Neuron (in vitro differentiated cells): ENCODE data around the gene CHAF1A.

Source experiments
- H2AFZ ChIP-seq: one replicate; pipeline ENCODE4 v1.6.1; 2013; ENCODE audit warnings: low read depth, mild to moderate bottlenecking, inconsistent platforms, low read length, moderate library complexity
- H3K27me3 ChIP-seq: one replicate; pipeline ENCODE4 v1.6.1; 2013; ENCODE audit warnings: low read length; ENCODE audit not compliant: insufficient read depth
- H3K36me3 ChIP-seq: one replicate; pipeline ENCODE4 v1.6.1; 2013; ENCODE audit warnings: low read length; ENCODE audit not compliant: insufficient read depth
- H3K4me1 ChIP-seq: one replicate; pipeline ENCODE4 v1.6.1; 2013; ENCODE audit warnings: low read length; ENCODE audit not compliant: insufficient read depth
- H3K4me3 ChIP-seq: 2 replicates; pipeline ENCODE4 v1.5.1; 2013; ENCODE audit warnings: mild to moderate bottlenecking, low read length, moderate library complexity
- H3K9me3 ChIP-seq: one replicate; pipeline ENCODE4 v1.6.1; 2013; ENCODE audit warnings: low read length

Gene CHAF1A

GRCh38 chr19:4370418-4371041 is 31.9 kb upstream of the CHAF1A start:
- H3K9me3 ChIP-seq: no peaks in the 10 kb centered on the region
- H2AFZ ChIP-seq: no peak overlapping the region
- H3K4me1 ChIP-seq: peaks cover 31% of the 10 kb centered on the region
- H3K27me3 ChIP-seq: no peaks in the 10 kb centered on the region
- peaks cover 9% of the 10 kb centered on the region for H3K36me3 ChIP-seq
- no peak overlapping the region for H3K4me3 ChIP-seq

DNA sequence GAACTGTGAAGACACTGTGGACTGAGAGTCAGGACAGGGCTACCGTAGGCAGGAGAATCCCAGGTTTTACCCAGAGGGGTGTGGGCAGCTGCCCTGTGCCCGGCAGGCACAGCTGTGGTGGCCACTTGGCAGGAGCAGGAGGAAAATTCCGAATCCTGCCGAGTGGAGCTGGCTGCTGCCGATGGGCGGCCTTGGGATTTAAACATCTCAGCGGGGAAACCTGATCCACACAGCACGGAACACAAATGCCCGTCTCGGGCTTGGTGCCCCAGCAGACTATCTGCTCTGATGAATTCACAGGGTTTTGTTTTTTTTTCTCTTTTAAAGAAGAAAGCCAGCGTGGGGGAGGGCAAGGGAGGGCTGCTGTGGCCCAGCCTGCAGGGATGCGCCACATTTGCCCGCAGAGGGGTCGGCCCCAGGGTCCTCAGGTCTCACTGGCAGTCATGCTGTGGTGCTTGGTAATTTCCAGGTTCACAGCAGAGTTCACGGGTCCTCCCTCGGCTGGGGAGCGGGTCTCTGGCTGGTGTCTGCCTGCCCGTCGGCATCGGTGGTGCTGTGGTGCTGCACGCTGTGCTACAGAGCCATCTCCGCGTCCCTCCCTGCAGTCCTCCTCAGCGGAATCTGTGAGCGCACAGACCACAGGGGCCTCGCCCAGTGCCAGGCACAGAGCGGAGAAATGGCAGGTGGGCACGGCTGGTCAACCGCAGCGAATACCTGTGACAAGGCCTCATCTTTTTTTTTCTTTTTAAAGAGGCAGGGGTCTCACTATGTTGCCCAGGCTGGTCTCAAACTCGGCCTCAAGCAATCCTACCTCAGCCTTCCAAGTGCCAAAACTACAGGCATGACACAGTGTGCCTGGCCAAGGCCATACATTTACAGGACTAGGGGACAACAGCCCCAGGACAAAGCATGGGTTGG is 30.9 kb upstream of the CHAF1A start:
- Histone ChIP-seq H3K4me3 (no peak overlapping the region), H3K27me3 (no peaks in the 10 kb centered on the region), H3K9me3 (no peaks in the 10 kb centered on the region), H3K4me1 (peaks cover 40% of the 10 kb centered on the region), H2AFZ (no peak overlapping the region), H3K36me3 (peaks cover 2% of the 10 kb centered on the region)

DNA sequence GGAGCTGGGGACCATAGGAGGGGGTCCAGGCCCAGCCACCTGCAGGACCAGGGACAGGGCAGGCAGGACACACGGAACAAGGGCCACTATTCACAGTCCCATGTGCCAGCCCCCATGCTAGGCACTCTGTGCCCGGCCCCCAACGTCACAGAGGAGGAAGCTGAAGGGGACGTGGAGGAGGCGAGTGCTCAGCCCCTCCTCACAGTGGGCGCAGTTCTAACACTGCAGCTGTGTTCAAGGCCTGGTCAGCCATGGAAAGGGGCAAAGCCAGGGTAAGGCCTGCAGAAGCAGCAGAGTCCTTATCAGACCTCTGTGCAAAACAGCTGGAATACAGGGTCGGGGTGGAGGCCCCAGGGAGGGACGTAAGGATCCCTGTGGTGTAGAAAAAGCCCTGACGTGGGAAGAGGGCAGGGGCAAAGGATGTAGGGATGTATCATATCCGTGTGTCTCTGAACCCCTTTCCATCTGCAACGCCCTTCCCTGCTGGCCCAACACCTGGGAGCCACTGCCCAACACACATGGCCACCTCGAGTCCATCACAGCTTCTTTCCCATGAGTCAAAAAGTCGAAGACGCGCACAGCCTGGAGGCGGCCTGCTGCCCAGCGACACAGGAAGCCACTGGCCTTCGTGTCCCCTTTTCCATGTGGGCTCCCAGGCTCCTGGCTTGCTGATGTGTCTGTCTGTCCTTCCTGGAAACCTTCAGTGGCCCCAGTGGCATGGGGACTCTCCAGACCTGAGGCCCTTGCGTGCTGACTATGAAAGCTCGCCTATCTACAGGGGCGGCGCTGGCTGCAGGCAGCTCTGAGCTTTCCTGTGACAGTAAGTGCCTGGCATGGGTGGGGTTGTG is 30.1 kb upstream of the CHAF1A start:
- Histone ChIP-seq H3K4me1 (peaks cover 45% of the 10 kb centered on the region), H3K27me3 (no peaks in the 10 kb centered on the region), H3K36me3 (no peaks in the 10 kb centered on the region), H2AFZ (no peak overlapping the region), H3K4me3 (no peak overlapping the region), H3K9me3 (no peaks in the 10 kb centered on the region)

- H3K4me3 ChIP-seq: no peak overlapping the region
- no peaks in the 10 kb centered on the region for H3K9me3 ChIP-seq
- H3K4me1 ChIP-seq: peaks cover 45% of the 10 kb centered on the region
- H3K36me3 ChIP-seq: peaks cover under 1% of the 10 kb centered on the region
- H2AFZ ChIP-seq: no peak overlapping the region
- no peaks in the 10 kb centered on the region for H3K27me3 ChIP-seq
Measured at GRCh38 chr19:4373013-4373367, 29.4 kb upstream of the CHAF1A start.

- Histone ChIP-seq H3K36me3 (peaks cover 1% of the 10 kb centered on the region), H3K9me3 (no peaks in the 10 kb centered on the region), H3K27me3 (no peaks in the 10 kb centered on the region), H3K4me1 (peaks cover 45% of the 10 kb centered on the region), H3K4me3 (no peak overlapping the region), H2AFZ (no peak overlapping the region)
Measured at GRCh38 chr19:4373601-4374497, 28.6 kb upstream of the CHAF1A start.

DNA sequence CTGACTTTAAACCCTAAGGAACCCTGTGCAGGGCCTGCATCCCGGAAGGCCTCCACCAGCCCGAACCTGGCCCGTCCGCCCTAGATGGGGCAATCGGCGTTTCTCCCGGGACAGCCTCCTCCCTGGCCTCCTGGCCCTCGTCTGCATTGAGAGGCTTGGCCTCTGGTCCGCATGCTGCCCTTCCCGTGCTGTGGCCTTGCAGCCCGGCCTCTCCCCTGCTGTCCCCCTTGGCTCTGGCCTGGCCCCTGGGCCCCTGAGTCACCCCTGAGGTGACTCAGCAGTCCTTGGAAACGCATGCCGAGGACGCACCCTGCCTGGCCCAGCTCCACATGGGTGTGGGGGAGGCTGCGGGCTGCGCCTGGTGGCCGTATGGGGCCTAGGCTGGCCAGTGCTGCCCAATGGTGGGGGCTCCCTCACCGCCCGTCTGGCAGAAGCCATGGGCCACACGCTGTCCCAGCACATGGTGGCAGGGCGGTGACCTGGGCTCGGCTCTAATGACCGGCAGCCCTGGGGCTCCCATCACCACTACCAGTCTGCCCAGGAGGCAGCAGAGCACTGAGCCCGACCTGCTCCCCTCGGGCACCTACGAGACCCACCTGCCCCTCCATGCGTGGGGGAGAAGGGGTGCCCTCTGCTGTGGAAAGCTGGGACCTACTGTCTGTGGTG is 27.8 kb upstream of the CHAF1A start:
- Histone ChIP-seq H3K36me3 (peaks cover 1% of the 10 kb centered on the region), H2AFZ (no peak overlapping the region), H3K4me3 (no peak overlapping the region), H3K4me1 (peaks cover 37% of the 10 kb centered on the region), H3K27me3 (no peaks in the 10 kb centered on the region), H3K9me3 (no peaks in the 10 kb centered on the region)

DNA sequence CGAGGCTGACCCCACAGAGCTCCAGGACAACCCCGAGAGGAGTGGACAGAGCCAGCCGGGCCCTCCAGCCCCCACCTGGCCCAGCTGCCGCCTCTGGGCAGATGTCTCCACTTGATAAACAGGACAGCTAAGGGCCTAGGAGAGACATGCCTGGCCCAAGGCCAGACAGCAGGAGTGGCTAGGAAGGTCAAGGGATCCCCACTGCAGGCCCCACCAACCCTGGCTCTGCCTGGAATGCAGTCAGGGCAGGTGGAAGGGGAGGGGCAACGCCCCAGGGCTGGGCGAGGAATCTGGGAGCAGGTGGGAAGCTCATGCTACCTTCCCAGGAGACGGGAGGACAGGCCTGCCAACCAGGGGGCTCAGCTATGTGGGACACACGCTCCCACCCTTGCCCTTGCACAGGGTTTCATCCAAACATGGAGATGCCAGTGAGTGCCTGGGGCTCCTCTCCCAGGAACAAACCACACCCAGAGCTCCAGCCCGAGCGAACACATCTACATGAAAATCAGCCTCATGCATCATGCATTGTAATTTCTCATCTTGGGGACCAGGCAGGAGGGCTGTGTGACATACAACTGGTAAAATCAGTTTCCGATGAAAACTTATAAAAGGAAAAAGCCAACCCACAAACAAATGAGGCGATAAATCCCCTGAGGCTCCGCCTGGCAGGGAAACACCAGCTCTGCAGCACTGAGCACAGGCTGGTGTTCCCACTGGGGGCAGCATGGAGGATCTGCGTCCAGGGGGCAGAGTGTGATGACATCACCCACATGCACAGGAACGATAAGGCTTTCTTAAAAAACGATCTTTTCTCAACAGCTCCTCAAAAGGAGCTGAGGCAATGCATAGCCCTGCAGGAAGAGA is 27.0 kb upstream of the CHAF1A start:
- Histone ChIP-seq H3K27me3 (no peaks in the 10 kb centered on the region), H3K4me1 (peaks cover 34% of the 10 kb centered on the region), H3K9me3 (no peaks in the 10 kb centered on the region), H3K4me3 (no peak overlapping the region), H3K36me3 (peaks cover 1% of the 10 kb centered on the region), H2AFZ (no peak overlapping the region)

DNA sequence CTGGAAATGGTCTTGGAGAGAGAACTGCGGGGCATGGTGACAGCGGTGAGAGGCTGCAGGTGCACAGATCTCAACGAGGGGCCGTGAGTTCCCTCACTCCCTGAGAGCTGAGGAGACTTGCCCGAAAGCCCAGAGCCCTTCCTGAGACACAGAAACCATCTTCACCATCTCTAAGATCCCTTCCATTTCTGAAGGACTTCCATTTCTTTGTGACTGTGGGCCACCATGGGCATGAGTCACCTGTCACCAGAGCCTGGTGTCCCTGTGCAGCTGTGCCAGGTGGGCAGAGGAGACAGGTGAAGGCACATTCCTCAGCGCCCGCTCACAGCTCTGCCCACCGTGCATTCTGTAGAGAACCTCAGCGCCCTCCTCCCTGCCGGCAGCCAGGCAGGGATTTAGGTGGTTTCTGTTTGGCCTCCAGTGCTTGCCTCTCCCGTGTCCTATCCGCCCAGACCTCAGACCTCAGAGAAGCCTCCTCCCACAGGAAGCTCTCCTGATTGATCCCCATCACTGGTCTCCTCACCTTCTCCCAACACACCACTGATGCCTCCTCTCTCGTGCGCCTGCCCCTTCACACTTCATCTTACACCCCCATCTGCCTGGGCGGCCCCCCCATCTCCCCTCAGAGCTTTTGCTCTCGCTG is 26.3 kb upstream of the CHAF1A start:
- Histone ChIP-seq H3K36me3 (peaks cover 1% of the 10 kb centered on the region), H3K4me1 (peaks cover 34% of the 10 kb centered on the region), H3K27me3 (no peaks in the 10 kb centered on the region), H3K9me3 (no peaks in the 10 kb centered on the region), H2AFZ (no peak overlapping the region), H3K4me3 (no peak overlapping the region)

DNA sequence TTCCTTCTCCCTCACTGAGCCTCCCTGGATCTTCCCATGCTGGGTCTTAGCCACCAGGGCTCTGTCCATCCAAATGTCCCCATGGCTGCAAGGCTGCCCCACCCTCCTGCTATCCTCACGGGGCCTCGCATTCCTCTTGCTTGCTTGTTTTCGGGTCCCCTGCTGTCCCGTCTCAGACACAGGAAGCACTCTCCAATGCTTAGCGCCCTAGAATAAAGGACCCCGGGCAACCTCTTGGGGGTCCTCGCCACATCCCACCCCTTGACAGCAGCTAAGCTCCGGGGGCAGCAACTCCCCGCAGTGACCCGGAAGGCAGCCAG is 25.8 kb upstream of the CHAF1A start:
- H3K9me3 ChIP-seq: no peaks in the 10 kb centered on the region
- no peak overlapping the region for H3K4me3 ChIP-seq
- H3K27me3 ChIP-seq: no peaks in the 10 kb centered on the region
- no peak overlapping the region for H2AFZ ChIP-seq
- peaks cover 1% of the 10 kb centered on the region for H3K36me3 ChIP-seq
- peaks cover 34% of the 10 kb centered on the region for H3K4me1 ChIP-seq

- Histone ChIP-seq H3K27me3 (no peaks in the 10 kb centered on the region), H3K9me3 (no peaks in the 10 kb centered on the region), H3K36me3 (peaks cover 1% of the 10 kb centered on the region), H2AFZ (no peak overlapping the region), H3K4me1 (peaks cover 34% of the 10 kb centered on the region), H3K4me3 (no peak overlapping the region)
Measured at GRCh38 chr19:4376991-4377781, 25.3 kb upstream of the CHAF1A start.

DNA sequence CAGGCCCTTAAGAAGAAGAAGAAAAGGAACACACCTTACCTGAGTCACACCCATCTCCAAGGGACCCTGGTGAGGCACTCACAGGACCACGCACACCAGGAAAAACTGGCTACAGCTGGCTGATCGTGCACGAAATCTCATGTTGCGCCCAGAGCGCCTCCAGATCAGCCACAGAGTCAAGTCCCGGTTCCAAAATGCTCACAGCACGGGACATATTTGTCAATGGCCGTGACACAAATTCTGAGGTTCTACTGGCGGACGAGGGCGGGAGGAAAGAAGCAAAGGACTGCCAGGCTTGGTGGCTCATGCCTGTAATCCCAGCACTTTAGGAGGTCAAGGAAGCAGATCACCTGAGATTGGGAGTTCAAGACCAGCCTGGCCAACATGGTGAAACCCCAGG is 23.6 kb upstream of the CHAF1A start:
- Histone ChIP-seq H3K27me3 (no peaks in the 10 kb centered on the region), H3K4me1 (peaks cover 31% of the 10 kb centered on the region), H3K4me3 (no peak overlapping the region), H2AFZ (no peak overlapping the region), H3K9me3 (no peaks in the 10 kb centered on the region), H3K36me3 (peaks cover 1% of the 10 kb centered on the region)
